Fibroblast of gingiva (primary cell): Measurements from ENCODE around the gene MLPH.
"Not testable (repeated sequence)": the region's sequence is repeated elsewhere in the genome, so short reads cannot be mapped to it uniquely, and the experiment has no call there.

Source experiments
- DNase-seq: peaks from one replicate; pipeline ENCODE4 v3.0.0-alpha.2; 2011; ENCODE audit warnings: low read depth

The MLPH gene

GRCh38 chr2:237458519-237458918 is 28.5 kb upstream of the MLPH start:
- DNase-seq: no peak

GRCh38 chr2:237459226-237459625 is 27.8 kb upstream of the MLPH start:
- DNase-seq: no peak

- peak; percentile 91 for DNase-seq
Measured at GRCh38 chr2:237459741-237460174, 27.3 kb upstream of the MLPH start.

GRCh38 chr2:237464757-237465391 is 22.2 kb upstream of the MLPH start:
- DNase-seq: no peak

GRCh38 chr2:237465515-237466148 is 21.4 kb upstream of the MLPH start:
- peak; percentile 91 for DNase-seq

- peak; percentile 63 for DNase-seq
Measured at GRCh38 chr2:237466211-237466610, 20.8 kb upstream of the MLPH start.

GRCh38 chr2:237467447-237468179 is 19.4 kb upstream of the MLPH start:
- no peak for DNase-seq

GRCh38 chr2:237469410-237469809 is 17.6 kb upstream of the MLPH start:
- DNase-seq: not testable (repeated sequence)

- no peak for DNase-seq
Measured at GRCh38 chr2:237469849-237470248, 17.2 kb upstream of the MLPH start.

GRCh38 chr2:237470914-237471313 is 16.1 kb upstream of the MLPH start:
- no peak for DNase-seq

GRCh38 chr2:237471438-237472186 is 15.4 kb upstream of the MLPH start:
- peak; percentile 60 for DNase-seq

GRCh38 chr2:237472187-237472712 is 14.8 kb upstream of the MLPH start:
- DNase-seq: no peak

- DNase-seq: no peak
Measured at GRCh38 chr2:237472909-237473877, 13.9 kb upstream of the MLPH start.

- DNase-seq: no peak
Measured at GRCh38 chr2:237473878-237474441, 13.1 kb upstream of the MLPH start.

- DNase-seq: no peak
Measured at GRCh38 chr2:237474442-237474911, 12.6 kb upstream of the MLPH start.

- DNase-seq: peak; percentile 84
Measured at GRCh38 chr2:237474931-237475703, 11.9 kb upstream of the MLPH start.

- DNase-seq: peak; percentile 26
Measured at GRCh38 chr2:237475704-237476141, 11.3 kb upstream of the MLPH start.

- no peak for DNase-seq
Measured at GRCh38 chr2:237478095-237478494, 9.0 kb upstream of the MLPH start.

- DNase-seq: no peak
Measured at GRCh38 chr2:237478979-237479378, 8.1 kb upstream of the MLPH start.

GRCh38 chr2:237479747-237480146 is 7.3 kb upstream of the MLPH start:
- peak; percentile 67 for DNase-seq
